Pulmonary artery endothelial cell (primary cell): Measurements from ENCODE around the gene TAF4B. TPM values are rescaled to one million over a fixed set of nuclear protein-coding genes. Genes with fewer than 3 reads are reported as not detected.
"Not testable (repeated sequence)": the region's sequence is repeated elsewhere in the genome, so short reads cannot be mapped to it uniquely, and the experiment has no call there.

Experiments used
- DNase-seq: peaks from one replicate; pipeline ENCODE4 v3.0.0-alpha.2; 2011; ENCODE audit warnings: low read depth, low spot score
- total RNA-seq: library from RNA; depleted of rRNA; stranded (reverse); fragments of >200 nt; gene quantifications from 2 replicates; pipeline ENCODE4 v1.2.3, GENCODE V29; 2014

TAF4B gene
- total RNA-seq, 1 donor from 2014 or later = 4.9 TPM

DNA sequence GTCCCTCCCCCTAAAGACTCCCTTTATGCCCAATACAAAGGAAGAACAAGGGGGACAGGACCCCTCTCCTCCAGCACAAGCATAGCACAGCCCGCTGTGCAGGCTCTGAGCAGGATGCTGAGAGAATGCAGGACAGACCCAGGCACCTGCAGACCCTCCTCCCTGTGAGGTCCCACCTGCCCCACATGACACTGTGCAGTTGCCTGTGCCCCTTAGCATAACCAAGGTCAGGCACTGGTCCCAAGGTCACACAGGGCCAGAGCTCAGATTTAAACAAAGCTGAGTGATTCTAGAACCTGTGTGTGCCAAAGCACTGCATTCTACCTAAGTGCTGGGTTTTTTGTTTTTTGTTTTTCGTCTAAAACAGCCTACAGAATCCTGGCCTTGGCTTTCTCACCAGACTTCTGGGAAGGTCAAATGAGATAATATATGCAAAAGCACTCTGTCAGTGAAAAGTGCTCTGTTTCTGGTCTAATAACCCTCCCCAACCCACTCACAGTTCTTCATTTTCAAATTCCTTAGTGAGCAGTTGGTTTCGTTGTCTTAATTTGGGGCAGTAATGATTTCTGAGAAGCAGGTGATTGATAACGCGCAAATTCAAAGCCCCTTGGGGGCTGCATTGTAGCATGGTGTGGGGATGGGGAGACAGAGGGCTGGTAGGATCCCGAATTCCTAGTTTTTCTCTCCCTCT lies 196.4 kb downstream of the TAF4B start:
- no peak for DNase-seq

DNA sequence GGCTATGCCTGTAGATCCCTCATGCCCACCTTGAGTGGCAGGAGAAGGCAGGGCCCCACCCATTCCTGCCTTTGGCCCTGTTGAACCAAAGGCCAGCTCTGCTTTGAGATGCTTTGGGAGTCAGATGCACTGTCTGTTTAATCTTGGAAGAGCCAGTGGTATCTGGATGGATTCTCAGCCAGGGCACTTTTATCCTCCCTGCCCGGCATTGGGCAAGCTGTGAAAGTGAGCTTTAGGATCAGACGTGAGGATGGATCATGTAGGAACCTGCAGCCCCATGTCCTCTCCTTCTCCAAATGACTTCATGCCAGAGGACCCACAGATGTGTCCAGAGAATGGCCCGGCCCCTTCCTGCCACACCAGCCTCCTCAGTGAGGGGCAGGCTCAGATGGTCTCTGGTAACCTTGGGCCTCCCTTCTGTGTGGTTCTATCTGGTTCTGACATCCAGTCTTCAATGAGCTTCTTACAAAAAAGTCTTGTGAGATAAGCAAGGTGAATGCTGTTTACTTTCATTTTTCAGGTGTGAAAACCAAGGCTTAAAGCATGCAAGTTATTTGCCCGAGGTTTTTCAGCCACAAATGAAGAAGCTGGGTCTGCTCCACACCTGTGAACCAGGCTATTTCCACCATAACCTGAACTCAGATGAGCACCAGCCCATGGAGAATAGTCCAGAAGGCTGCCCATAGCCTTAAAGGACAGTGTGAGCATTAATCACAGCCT lies 198.3 kb downstream of the TAF4B start:
- no peak for DNase-seq

DNA sequence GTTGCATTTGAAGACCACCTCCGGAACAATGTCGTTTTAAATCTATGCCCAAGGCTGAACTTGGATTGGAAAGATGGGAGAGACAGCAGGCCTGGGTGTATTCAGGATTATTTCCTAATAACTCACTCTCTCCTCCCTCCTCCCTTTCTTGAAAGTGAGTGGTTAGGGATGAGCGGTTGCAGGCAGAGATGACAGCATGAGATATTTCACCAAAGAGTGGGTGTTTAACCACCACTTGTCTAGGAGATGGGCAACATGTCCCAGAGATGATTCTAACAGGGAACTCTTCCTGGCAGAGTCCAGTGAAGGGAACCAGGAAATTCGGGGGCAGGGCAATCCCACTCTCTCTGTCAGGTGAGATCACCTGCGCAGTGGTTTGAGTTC lies 198.9 kb downstream of the TAF4B start:
- DNase-seq = no peak

DNA sequence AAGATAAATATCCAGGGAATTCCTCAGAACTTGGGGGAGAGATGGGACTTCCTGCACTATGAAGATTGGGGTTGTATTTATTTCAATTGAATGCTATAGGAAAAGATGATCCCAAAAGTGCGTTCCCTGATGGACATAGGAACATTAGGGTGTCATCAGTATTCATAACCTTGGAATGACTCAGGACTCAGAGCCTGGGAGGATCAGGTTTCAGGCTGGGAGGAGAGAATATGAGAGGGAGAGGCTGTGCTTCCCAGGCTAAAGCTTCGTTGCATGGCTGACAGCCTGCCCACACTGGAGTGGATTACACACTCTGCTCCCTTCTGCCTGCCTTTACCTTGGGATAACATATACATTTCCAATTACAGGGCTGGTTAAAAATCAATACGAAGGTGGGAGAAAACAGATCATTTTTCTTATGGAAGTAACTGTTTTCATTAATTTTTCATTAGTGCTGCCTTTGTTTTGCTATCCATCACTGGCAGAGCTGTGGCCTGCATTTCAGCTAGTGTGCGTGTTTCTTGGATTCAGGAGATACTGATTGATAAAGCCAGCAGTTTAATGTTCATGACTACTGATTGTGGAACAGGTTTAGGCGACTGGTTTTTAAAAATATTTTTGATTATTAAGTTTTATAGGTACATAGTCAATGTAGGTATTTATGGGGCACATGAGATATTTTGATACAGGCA lies 203.4 kb downstream of the TAF4B start:
- no peak for DNase-seq

DNA sequence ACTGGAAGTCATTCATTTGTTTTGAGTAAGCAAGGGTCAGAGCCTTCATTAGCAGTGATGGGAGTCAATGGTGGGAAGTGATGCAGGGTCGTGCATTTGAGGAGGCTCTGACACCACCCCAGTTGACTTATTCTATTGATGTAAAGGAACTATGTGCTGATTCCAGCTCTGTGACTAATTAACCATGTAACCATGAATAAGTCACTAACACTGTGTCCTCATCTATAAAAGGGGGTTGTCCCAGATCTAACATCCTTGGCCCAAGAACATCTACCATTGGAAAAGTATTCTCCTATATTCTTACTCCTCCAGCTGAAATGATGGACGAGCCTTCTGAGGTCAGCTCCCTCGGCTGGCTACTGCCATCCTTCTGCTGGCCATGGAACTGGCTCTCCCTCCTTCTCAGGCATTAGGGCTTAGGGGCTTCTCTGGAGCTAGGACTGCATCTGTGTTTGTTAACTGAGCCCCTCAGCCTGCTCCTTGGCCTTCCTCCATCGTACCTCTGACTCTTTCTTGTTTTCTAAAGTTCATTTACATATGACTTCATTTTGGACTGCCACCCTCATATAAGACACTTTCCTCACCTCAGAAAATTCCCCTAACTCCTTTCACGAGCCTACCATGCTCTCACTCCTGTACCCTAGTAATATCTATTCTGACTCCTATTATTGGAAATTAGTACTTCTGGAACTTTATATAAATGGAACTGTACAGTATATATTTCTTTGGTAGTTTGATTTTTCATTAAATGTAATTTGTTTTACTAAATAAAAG lies 206.6 kb downstream of the TAF4B start:
- DNase-seq = no peak

DNA sequence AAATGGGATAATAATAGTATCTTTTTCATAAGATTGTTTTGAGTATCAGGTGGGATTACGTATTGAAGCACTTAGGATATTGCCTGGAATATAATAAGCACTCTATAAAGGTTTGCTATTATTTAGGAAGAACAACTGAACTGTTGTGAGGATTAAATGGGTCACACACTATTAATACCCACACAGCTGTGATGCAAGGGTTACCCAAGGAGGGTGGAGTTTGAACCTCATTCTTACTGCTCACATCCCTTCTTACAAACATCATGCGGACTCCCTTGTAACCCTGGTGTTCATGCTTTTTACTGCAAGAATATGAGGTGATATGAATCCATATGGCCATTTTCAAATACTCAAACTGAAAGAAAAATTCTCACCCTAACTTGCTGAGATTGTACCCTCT lies 208.6 kb downstream of the TAF4B start:
- DNase-seq = no peak

DNA sequence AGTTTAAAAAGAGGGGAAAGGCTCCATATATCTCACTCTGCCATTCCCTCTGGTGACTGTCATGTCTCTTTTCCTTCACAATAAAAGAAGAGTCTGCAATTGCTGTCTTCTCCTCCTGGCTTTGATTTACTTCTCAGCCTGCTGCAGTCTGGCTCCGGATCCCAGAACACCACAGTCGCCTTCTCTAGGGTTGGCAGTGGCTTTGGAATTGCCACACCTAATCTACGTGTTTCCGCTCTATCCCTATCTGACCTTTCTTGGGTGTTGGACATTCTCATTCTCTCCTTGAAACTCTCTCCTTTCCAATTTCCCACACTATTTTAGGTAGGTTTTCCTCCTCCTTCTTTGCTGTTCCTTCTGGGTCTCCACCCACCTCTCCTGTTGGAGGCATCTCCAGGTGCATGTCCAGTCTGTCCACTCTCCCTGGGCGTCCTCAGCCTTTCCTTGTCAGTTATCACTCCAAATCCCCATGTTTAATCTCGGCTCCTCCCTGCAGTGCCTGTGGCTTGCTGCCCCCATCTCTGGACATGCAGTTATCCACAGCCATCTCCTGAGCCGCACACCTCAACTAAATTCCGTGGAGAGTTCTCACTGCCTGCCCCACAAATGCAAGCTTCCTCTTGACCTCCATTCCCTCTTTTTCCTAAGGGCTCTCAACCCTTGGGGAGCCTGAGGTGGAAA lies 209.3 kb downstream of the TAF4B start:
- DNase-seq = no peak

DNA sequence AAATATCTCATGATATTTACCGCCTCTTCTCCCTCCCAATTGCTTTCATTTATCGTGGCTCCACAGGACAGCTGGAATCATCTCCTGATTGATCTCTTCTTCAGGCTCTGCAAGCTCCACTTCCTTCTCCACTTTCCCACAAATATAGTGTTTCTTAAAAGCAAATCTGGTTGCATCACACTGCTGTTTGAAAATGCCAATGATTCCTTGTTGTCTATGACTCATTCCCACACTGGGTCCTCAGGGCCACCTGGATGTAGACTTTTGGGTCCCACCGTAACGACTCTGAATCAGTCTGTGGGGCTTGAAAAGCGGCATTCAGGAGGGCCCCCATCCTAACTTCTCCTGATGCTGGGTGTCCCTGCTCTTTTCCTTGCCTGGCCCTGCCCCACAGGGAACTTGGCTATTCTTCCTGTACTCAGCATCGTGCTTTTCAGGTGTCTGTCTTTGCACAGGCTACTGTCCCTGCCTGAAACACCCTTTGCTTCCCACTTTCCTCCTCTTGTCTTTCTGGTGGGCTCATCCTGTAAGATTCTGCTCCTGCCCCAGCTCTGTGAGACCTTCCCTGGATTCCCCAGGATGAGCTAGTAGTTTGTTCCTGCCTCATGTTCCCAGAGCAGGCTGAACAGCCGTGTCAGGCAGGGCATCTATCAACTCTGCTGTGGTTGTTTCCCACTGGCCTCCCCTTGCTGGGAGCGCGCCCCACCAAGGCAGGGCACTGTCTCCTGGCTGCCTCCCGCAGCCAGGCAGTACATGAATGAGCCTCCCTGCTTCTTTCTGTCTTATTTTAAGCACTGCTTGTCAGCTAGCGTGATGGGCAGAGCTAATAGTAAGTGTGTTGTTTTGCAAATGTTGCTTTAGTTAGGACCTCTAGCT lies 210.2 kb downstream of the TAF4B start:
- no peak for DNase-seq

DNA sequence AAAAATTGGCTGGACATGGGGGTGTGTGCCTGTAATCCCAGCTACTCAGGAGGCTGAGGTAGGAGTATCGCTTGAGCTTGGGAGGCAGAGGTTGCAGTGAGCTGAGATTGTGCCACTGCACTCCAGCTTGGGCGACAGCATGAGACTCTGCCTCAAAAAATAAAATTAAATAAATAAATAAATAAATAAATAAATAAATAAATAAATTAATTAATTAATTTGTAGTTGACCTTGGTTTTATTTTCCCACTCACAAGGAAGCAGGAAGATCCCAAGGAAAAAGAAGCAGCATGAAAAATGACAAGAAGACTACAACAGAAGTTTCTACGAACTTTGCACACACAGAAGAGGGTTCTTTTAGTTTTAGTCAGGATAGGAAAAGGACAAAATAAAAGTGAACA lies 211.4 kb downstream of the TAF4B start:
- not testable (repeated sequence) for DNase-seq

DNA sequence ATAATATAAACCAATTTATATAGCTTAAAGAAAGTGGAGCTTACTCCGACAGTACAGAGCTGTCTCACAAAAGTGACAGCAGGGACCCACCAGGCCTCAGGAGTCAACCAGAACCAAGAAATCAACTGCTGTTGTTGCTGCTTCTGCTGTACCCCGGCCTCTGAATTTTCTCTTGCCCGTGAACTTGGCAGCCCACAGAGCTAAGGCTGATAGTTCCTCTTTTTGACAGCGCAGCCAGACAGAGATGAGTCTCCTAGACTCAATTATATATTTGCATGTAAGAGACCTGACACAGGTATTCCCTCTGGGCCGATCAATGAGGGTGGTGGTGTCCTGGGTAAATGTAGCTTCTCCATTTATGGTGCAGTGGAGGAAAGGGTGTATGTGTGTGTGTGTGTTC lies 212.7 kb downstream of the TAF4B start:
- DNase-seq = no peak

DNA sequence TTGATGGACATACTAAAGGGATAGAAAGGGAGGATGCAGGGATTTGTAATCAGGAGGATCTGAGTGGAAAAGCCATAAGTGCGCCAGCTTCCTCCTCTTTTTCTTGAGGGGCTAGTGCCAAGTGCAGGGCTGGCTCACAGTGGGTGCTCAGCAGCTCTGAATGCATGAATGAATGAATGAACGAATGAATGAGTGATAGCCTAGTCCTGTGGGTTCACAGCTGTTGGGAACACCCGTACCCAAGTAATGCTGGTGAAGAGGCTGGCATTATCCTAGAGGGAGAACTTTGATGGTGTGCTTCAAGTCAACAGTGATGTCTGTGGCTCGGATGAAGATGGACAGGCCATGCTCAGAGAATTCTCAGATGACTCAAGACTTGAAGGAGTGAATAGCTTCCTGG lies 213.3 kb downstream of the TAF4B start:
- no peak for DNase-seq

DNA sequence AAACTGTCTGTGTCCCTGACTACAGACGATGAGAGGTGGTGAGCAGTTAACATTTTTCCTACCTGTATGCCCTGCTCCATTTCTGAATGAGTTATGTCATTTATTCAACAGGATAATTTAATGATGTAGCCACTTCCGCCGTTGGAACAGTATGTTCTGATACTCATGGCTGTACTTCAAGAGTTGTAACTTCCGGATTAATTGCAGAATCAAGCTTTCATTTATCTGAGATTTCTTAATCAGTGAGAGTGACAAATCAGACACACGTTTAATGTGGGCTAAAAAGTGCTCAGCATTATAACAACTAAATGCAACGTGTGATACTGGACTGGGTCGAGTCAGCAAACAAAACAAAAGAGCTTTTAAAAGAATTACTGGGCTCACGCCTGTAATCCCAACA lies 214.4 kb downstream of the TAF4B start:
- DNase-seq = no peak

Other genes with a start within 250 kb of the TAF4B start
- gene SS18, start 135.8 kb upstream of the TAF4B start, total RNA-seq = 75.2 and 92.8 TPM in 2 replicates
- not detected in 2 replicates for gene PSMA8, start 92.6 kb upstream of the TAF4B start, total RNA-seq